Colonic mucosa (tissue), 4 donors: Measurements from ENCODE around the gene CRB2. TPM values are rescaled to one million over a fixed set of nuclear protein-coding genes. Genes with fewer than 3 reads are reported as not detected.
A peak's percentile ranks its signal among the peaks of the same experiment; 100 is the strongest.

ENCODE experiments used
- DNase-seq: peaks from one replicate; pipeline ENCODE4 v3.0.0-alpha.2; 2020
- H3K27ac ChIP-seq: fragments of 200-600 bp; one replicate; pipeline ENCODE4 v1.8.0; 2021
- H3K27me3 ChIP-seq: fragments of 200-600 bp; one replicate; pipeline ENCODE4 v1.8.0; 2021
- H3K36me3 ChIP-seq: fragments of 200-600 bp; one replicate; pipeline ENCODE4 v1.8.0; 2021
- H3K4me1 ChIP-seq: fragments of 200-600 bp; one replicate; pipeline ENCODE4 v1.8.0; 2021; ENCODE audit warnings: mild to moderate bottlenecking
- H3K4me3 ChIP-seq: fragments of 200-600 bp; one replicate; pipeline ENCODE4 v1.8.0; 2021
- H3K9ac ChIP-seq, 2 donors: one replicate each; pipeline ENCODE4 v1.7.0; 2013; ENCODE audit warnings: control low read depth in 2 of 2, low read depth in 2 of 2, low read length in 2 of 2
- H3K9me3 ChIP-seq: fragments of 200-600 bp; one replicate; pipeline ENCODE4 v1.8.0; 2021
- intact Hi-C: fragments of 100-400 bp; cut with DNase I; formaldehyde crosslinking; loops from one replicate; pipeline ENCODE4 v1.14.1; 2022
- total RNA-seq, 2 donors: library from RNA; stranded (reverse); fragmentation: NEBNext Ultra II Directional in 1 of 2; extraction: Animal tissue kit (Norgen Biotek cat#: 25700) in 1 of 2; gene quantifications; one replicate each; pipeline ENCODE4 v1.2.1, GENCODE V29; 2021
- TF ChIP-seq, protein P1 (sequence below): fragments of 200-600 bp; IDR thresholded peaks from one replicate; pipeline ENCODE4 v1.8.0; 2022; ENCODE audit warnings: antibody characterized with exemption, mild to moderate bottlenecking
- donor health status: healthy.
- donor health status: DM: no; HTN: no; CAD: no.
- donor health status: DM: no; HTN: no; CAD: no.

The CRB2 gene
- total RNA-seq, 2 donors from 2014 or later: 0.69 to 2.4 TPM

- H3K27ac ChIP-seq: peak overlapping the region; percentile 36
- no peak overlapping the region for H3K4me3 ChIP-seq
- no peaks in the 10 kb centered on the region for H3K27me3 ChIP-seq
- H3K36me3 ChIP-seq: no peaks in the 10 kb centered on the region
- DNase-seq: peak; percentile 95
- H3K9me3 ChIP-seq: no peaks in the 10 kb centered on the region
- peaks cover 10% of the 10 kb centered on the region for H3K4me1 ChIP-seq
- peak overlapping the region in 1 of 2 donors; percentile 43 for H3K9ac ChIP-seq
- TF ChIP-seq, protein P1, sequence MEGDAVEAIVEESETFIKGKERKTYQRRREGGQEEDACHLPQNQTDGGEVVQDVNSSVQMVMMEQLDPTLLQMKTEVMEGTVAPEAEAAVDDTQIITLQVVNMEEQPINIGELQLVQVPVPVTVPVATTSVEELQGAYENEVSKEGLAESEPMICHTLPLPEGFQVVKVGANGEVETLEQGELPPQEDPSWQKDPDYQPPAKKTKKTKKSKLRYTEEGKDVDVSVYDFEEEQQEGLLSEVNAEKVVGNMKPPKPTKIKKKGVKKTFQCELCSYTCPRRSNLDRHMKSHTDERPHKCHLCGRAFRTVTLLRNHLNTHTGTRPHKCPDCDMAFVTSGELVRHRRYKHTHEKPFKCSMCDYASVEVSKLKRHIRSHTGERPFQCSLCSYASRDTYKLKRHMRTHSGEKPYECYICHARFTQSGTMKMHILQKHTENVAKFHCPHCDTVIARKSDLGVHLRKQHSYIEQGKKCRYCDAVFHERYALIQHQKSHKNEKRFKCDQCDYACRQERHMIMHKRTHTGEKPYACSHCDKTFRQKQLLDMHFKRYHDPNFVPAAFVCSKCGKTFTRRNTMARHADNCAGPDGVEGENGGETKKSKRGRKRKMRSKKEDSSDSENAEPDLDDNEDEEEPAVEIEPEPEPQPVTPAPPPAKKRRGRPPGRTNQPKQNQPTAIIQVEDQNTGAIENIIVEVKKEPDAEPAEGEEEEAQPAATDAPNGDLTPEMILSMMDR: no peak
- intact Hi-C loops: no loop called here
These were observed 4.4 kb downstream of the CRB2 start for GRCh38 chr9:123360161-123361085.

GRCh38 chr9:123361086-123361730 is 5.2 kb downstream of the CRB2 start:
- no peak overlapping the region for H3K9ac ChIP-seq
- TF ChIP-seq, protein P1: no peak
- no peaks in the 10 kb centered on the region for H3K27me3 ChIP-seq
- peak; percentile 54 for DNase-seq
- H3K4me3 ChIP-seq: no peak overlapping the region
- no peaks in the 10 kb centered on the region for H3K36me3 ChIP-seq
- peak overlapping the region; percentile 36 for H3K27ac ChIP-seq
- no peaks in the 10 kb centered on the region for H3K9me3 ChIP-seq
- intact Hi-C loops: no loop called here
- peaks cover 10% of the 10 kb centered on the region for H3K4me1 ChIP-seq

DNA sequence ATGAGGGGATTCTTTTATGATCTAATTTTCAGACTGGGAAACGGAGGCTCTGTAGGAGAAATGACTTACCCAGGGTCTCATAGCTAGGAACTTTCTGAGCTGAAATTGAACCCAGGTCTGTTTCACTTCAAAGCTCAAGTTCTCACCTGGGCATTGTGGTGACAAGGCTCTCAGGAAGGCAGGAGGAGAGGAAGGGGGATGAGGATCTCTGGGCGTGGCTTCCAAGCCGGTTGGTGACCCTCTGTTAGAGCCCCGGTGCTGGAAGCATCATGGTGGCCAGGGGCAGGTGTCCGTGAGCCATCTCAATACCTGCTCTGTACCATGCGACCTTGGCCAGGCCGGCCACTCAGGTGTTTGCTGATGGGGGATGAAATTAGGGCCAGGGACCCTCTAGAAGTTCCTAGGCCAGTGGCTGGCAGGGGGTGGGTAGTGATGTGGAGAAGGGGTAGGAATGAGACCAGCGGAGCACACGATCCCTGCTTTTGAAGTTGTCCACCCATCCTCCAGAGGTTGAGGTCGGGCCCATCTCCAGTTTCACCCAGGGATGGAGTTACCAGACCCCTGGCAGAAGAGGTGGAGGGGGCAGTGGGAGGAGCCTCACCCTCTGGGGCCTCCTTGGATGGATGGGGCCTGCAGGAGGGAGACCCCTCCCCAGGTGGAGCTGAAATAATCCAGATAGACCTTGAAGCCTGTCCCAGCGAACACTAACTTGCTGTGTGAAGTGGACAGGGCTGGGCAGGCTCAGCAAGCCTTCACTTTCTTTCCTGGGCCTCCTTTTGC is 5.9 kb downstream of the CRB2 start:
- Histone ChIP-seq H3K9ac (no peak overlapping the region), H3K27ac (no peak overlapping the region), H3K36me3 (no peaks in the 10 kb centered on the region), H3K9me3 (no peaks in the 10 kb centered on the region), H3K4me1 (peaks cover 10% of the 10 kb centered on the region), H3K27me3 (no peaks in the 10 kb centered on the region), H3K4me3 (no peak overlapping the region)
- TF ChIP-seq, protein P1: no peak
- DNase-seq: no peak
- intact Hi-C loops: no loop called here

DNA sequence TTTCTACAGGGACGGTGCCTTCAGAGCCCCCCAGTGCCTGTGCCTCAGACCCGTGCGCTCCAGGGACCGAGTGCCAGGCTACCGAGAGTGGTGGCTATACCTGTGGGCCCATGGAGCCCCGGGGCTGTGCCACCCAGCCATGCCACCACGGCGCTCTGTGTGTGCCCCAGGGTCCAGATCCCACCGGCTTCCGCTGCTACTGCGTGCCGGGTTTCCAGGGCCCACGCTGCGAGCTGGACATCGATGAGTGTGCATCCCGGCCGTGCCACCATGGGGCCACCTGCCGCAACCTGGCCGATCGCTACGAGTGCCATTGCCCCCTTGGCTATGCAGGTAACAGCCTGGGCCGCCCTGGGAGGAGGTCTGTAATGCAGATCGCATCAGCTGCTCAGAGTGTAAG is 6.9 kb downstream of the CRB2 start:
- peaks cover 10% of the 10 kb centered on the region for H3K4me1 ChIP-seq
- H3K36me3 ChIP-seq: no peaks in the 10 kb centered on the region
- no peak overlapping the region for H3K27ac ChIP-seq
- H3K27me3 ChIP-seq: no peaks in the 10 kb centered on the region
- intact Hi-C loops: no loop called here
- no peak for DNase-seq
- TF ChIP-seq, protein P1: no peak
- no peak overlapping the region for H3K4me3 ChIP-seq
- H3K9ac ChIP-seq: no peak overlapping the region
- H3K9me3 ChIP-seq: no peaks in the 10 kb centered on the region

DNA sequence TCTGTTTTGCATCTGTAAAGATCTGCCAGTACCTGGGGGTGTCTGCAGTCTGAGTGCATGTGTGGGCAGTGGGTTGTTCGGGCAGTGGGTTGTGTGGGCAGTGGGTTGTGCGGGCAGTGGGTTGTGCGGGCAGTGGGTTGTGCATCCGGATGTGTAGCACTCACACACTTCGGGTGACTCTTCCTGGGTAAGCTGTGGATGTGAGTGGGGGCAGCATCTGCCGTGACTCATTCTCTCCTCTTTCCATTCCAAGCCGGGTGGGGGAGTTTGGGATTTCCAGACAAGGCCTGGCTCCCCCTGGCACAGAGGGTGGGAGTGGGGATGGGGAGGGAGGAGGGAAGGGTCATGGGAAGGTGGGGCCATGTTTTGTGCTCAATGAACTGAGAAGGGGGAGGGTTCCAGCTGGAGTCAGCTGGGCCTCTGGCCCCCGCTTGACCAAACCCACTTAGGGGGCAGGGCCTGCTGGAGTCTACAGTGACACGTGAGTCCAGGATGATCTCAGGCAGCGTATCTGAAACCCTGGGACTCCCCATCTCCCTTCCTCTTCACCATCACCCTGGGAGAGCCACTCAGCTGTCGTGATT is 8.3 kb downstream of the CRB2 start:
- H3K9me3 ChIP-seq: no peaks in the 10 kb centered on the region
- intact Hi-C loops: no loop called here

More for the DNA sequence above, 8.3 kb downstream of the CRB2 start:
- TF ChIP-seq, protein P1: no peak
- no peak for DNase-seq
- Histone ChIP-seq H3K27me3 (no peaks in the 10 kb centered on the region), H3K36me3 (no peaks in the 10 kb centered on the region), H3K27ac (no peak overlapping the region), H3K9ac (no peak overlapping the region), H3K4me1 (peaks cover 10% of the 10 kb centered on the region), H3K4me3 (no peak overlapping the region)
